CMK (cell line): ENCODE data around the gene TMEM30B.

Experiments used
- DNase-seq: peaks from one replicate; pipeline ENCODE4 v3.0.0-alpha.2; 2010; ENCODE audit warnings: low read depth

TMEM30B gene

DNA sequence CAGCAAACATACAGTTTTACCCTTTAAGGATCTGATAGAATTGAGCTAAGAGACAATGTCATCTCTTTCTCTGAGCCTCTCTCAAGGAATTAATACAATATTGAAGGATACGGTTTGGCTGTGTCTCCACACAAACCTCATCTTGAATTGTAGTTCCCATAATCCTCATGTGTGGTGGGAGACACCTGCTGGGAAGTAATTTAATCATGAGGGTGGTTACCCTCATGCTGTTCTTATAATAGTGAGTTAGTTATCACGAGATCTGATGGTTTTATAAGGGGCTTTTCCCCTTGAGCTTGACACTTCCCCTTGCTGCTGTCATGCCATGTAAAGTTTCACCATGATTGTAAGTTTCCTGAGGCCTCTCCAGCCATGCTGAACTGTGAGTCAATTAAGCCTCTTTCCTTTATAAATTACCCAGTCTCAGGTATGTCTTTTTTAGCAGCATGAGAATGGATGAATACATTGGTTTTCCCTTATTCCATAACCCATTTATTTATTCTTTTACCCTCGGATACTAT is 47.6 kb downstream of the TMEM30B start:
- DNase-seq = no peak

DNA sequence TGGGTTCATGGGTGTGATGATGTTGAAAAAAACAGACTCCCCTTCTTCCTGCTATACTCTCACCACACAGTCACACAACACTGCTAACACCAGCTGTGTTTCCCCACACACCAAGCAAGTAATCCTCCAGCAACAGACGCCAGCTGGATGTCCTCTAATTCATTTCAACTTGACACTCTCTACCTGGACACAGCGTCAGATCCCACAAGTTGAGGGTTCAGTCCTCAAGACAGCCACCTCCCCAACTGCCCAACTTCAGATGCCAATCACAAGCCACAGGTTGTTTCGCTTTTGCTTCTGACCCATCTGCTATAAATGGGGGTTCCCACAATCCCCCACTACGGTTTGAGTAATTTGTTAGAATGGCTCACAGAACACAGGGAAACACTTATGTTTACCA is 49.3 kb downstream of the TMEM30B start:
- DNase-seq = no peak

DNA sequence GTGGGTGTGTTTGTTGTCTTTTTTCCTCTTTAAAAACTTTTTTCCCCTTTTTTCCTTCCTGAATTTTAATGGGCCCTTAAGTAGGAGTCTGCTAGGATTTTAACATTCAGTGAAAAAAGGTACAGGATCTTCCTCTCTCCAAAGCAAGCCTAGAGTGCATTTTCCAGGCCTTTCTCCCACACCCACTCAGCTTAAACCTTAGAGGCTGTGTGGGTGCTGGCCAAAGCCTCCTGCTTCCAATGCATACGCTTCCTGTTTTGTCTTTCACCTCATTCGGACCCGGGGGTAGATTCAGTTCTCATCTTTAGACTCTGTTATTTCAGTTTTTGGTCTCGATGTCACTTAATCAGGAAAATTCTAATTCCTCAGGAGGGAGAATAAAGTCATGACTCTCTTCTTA is 51.2 kb downstream of the TMEM30B start:
- no peak for DNase-seq

DNA sequence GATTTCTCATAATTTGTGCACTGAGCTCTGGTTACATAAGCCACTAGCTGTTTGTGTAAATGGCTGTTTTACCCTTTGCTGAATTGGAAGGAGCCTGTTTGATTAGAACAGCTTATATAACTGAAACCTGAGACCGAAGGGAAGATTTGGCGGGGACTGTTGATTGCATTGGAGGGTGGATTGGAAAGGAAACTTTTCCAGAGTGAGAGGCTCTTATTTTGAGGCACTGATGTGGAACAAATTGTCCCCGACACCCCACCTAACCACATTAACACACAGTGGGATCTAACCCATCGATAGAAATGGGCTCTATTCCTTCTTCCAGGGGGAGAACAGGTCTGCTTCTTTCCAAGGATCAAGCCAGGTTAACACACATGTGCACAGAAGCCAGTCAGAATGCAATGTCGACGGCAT is 51.7 kb downstream of the TMEM30B start:
- DNase-seq = no peak

DNA sequence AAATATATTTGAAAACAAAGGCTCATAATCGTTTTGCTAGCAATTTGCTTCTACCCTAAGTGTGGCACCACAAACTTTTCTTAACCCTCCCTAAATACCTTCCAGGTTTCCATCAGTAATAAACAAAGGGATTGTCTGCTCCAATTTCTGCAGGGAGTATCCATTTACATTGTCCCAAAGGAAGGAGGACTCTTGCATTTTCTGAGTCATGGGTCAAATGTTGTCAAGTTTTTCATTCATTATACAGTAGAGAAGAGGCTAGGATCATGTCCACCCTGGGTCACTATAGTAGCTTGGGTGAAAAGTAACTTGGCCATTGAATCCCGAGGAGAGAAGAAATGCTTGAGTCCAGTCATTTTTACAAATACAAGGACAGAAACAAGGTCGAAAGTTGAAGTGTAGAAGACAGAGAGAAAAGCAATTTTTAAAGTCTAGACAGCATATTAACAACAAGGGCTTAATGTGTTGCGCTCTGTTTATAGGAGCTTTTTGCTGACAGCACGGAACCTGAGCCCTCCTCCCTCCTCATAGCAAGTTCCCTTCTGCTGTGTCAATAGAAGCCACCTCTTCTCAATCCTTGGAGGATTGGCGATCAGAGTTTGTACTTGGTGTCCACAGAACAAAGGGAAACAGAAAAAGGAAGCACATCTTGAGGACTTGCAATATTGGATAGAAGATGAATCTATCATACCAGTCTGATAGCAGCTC is 53.1 kb downstream of the TMEM30B start:
- no peak for DNase-seq
